Heart right ventricle (tissue), 16 donors: ENCODE measurements around the gene TAOK1. TPM values are rescaled to one million over a fixed set of nuclear protein-coding genes. Genes with fewer than 3 reads are reported as not detected.

Experiments
- ATAC-seq, 8 donors: fragments of 200-7000 bp; cut with Tn5 transposase; one replicate each; pipeline ENCODE4 v1.9.1; 2020; ENCODE audit warnings: mild to moderate bottlenecking in 8 of 8, moderate library complexity in 8 of 8, moderate number of reproducible peaks in 1 of 8
- DNase-seq, 2 donors: peaks; one replicate each; pipeline ENCODE4 v3.0.0-alpha.2; 2020
- H3K27ac ChIP-seq, 10 donors: fragments of 200-600 bp; sonication (generic) in 2 of 10; one replicate each; pipeline versions ENCODE4 v1.5.0 to v1.8.0; 2020 to 2022; ENCODE audit warnings: mild to moderate bottlenecking in 3 of 10
- H3K27me3 ChIP-seq, 7 donors: fragments of 200-600 bp; one replicate each; pipeline ENCODE4 v1.8.0; 2021 to 2022; ENCODE audit warnings: mild to moderate bottlenecking in 2 of 7
- H3K36me3 ChIP-seq, 9 donors: fragments of 200-600 bp; sonication (generic) in 1 of 9; one replicate each; pipeline versions ENCODE4 v1.5.0 to v1.8.0; 2020 to 2022; ENCODE audit warnings: mild to moderate bottlenecking in 2 of 9
- H3K4me1 ChIP-seq, 9 donors: fragments of 200-600 bp; sonication (generic) in 1 of 9; one replicate each; pipeline versions ENCODE4 v1.5.0 to v1.8.0; 2020 to 2022; ENCODE audit warnings: mild to moderate bottlenecking in 4 of 9
- H3K4me3 ChIP-seq, 10 donors: fragments of 200-600 bp; sonication (generic) in 2 of 10; one replicate each; pipeline versions ENCODE4 v1.5.0 to v1.8.0; 2020 to 2022; ENCODE audit warnings: mild to moderate bottlenecking in 7 of 10, moderate library complexity in 2 of 10
- H3K9me3 ChIP-seq, 11 donors: fragments of 200-600 bp in 10 of 11; sonication (generic) in 2 of 11; one replicate each; pipeline versions ENCODE4 v1.5.0 to v1.8.0; 2013 to 2022; ENCODE audit warnings: mild to moderate bottlenecking in 2 of 11, control low read depth in 1 of 11, moderate library complexity in 1 of 11
- CTCF ChIP-seq, 9 donors: fragments of 200-600 bp; sonication (generic) in 2 of 9; IDR thresholded peaks; one replicate each; pipeline versions ENCODE4 v1.5.0 to v1.8.0; 2021 to 2022; ENCODE audit warnings: antibody characterized with exemption in 9 of 9, mild to moderate bottlenecking in 5 of 9, moderate library complexity in 1 of 9
- WGBS, 2 donors: extraction: QIAGEN DNeasy Blood & Tissue Kit; methylation state at CpG; one replicate each; pipeline ENCODE4 v1.1.7; 2013; ENCODE audit warnings: inconsistent platforms in 1 of 2; 5-methylcytosine and 5-hydroxymethylcytosine counted together
- intact Hi-C, 10 donors: fragments of 100-400 bp; cut with DNase I; formaldehyde crosslinking; loops; one replicate each; pipeline versions ENCODE4 v1.11.1 to v1.14.2; 2022
- polyA plus RNA-seq, 2 donors: library from polyadenylated mRNA; stranded (reverse); fragments of 200-250 nt; gene quantifications; one replicate each; pipeline ENCODE4 v1.2.3, GENCODE V29; 2013
- total RNA-seq, 10 donors: library from RNA; stranded (reverse); fragmentation: NEBNext Ultra II Directional in 3 of 10; extraction: Animal tissue kit (Norgen Biotek cat#: 25700) in 3 of 10; gene quantifications; one replicate each; pipeline versions ENCODE4 v1.2.1 to v1.2.4, GENCODE V29; 2021 to 2023
- donor health status: Arrhythmogenic right ventricular cardiomyopathy.
- donor health status: ischemic (EF 13 %, LVEDD 7.1; RV severe dilation, severe dysfunction).
- donor health status: healthy with polysubstance abuse.
- donor health status: DM: no; HTN: yes; CAD: no.
- donor health status: DM: no; HTN: no; CAD: no.
- donor health status: ischemic (EF 25% LVEDD 6.9; RV normal size, moderate dysfunction).
- donor health status: ischemic (EF 25% LVEDD 5.7; RV mildly dilated, moderate dysfunction).
- donor health status: healthy.
- donor health status: DM: yes; HTN: yes; CAD: no.
- donor health status: Ischemic cardiomyopathy.
- donor health status: ischemic (EF 35%, LVEDD 5.7; RV mildly dilated, moderate dysfunction).
- donor health status: nonischemic (EF 11% LVEDD 7.7; RV severe dilation, severe dysfunction).
- donor health status: DM: yes; HTN: yes; CAD: no.
- donor health status: PGD.
- donor health status: ischemic (EF 29% LVEDD 5.4; RV normal size, mild dysfunction).
- donor health status: nonischemic (EF 23%, LVEDD 6.1; RV moderate dilation, normal function).

TAOK1 gene
- total and polyA plus RNA-seq, 12 donors = 6.4 to 86.9 (median 68.8) TPM

GRCh38 chr17:29510953-29511352, 120.8 kb downstream of the TAOK1 start:
- Histone ChIP-seq H3K9me3 (no peaks in the 10 kb centered on the region), H3K4me3 (no peak overlapping the region), H3K36me3 (peaks cover 0 to 100% (median 35%) of the 10 kb centered on the region in 9 donors), H3K27ac (no peak overlapping the region), H3K27me3 (no peaks in the 10 kb centered on the region), H3K4me1 (no peaks in the 10 kb centered on the region)
- WGBS, 2 donors = 98 to 99% methylated on average over 6 of the region's 6 CpGs
- ATAC-seq (no peak), DNase-seq (no peak)
- no peak for TF ChIP-seq CTCF (IDR thresholded peaks at IDR 0.05)
- intact Hi-C loops = no loop called here

- H3K27ac ChIP-seq = no peak overlapping the region
- DNase-seq (no peak), ATAC-seq (no peak)
- H3K9me3 ChIP-seq = no peaks in the 10 kb centered on the region
- H3K4me1 ChIP-seq = no peaks in the 10 kb centered on the region
- no peak overlapping the region for H3K4me3 ChIP-seq
- intact Hi-C loops = no loop called here
- no peak for TF ChIP-seq CTCF (IDR thresholded peaks at IDR 0.05)
- H3K36me3 ChIP-seq = peaks cover 0 to 100% (median 50%) of the 10 kb centered on the region in 9 donors
- H3K27me3 ChIP-seq = no peaks in the 10 kb centered on the region
- WGBS, 2 donors = 45 to 62% methylated on average over 2 of the region's 2 CpGs
These were observed 124.6 kb downstream of the TAOK1 start for GRCh38 chr17:29514792-29515191.

- Histone ChIP-seq H3K4me3 (no peak overlapping the region), H3K36me3 (peaks cover 0 to 100% (median 59%) of the 10 kb centered on the region in 9 donors), H3K4me1 (no peaks in the 10 kb centered on the region), H3K9me3 (no peaks in the 10 kb centered on the region), H3K27ac (no peak overlapping the region), H3K27me3 (no peaks in the 10 kb centered on the region)
- ATAC-seq = no peak
- intact Hi-C loops = no loop called here
- DNase-seq = no peak
- 95 to 100% methylated on average over 1 of the region's 1 CpG for WGBS, 2 donors
- no peak for TF ChIP-seq CTCF (IDR thresholded peaks at IDR 0.05)
These were observed 128.2 kb downstream of the TAOK1 start for GRCh38 chr17:29518359-29518758.

GRCh38 chr17:29524692-29525091, 134.5 kb downstream of the TAOK1 start:
- H3K4me3 ChIP-seq = no peak overlapping the region
- peaks cover 0 to 100% (median 41%) of the 10 kb centered on the region in 9 donors for H3K36me3 ChIP-seq
- H3K9me3 ChIP-seq = no peaks in the 10 kb centered on the region
- intact Hi-C loops = no loop called here
- TF ChIP-seq CTCF (IDR thresholded peaks at IDR 0.05) = no peak
- no peak for ATAC-seq
- H3K4me1 ChIP-seq = no peaks in the 10 kb centered on the region
- no peaks in the 10 kb centered on the region for H3K27me3 ChIP-seq
- no peak overlapping the region for H3K27ac ChIP-seq
- WGBS, 2 donors = 97 to 100% methylated on average over 3 of the region's 3 CpGs
- DNase-seq = no peak
